ENCODE data around the gene PHC2.

DNA sequence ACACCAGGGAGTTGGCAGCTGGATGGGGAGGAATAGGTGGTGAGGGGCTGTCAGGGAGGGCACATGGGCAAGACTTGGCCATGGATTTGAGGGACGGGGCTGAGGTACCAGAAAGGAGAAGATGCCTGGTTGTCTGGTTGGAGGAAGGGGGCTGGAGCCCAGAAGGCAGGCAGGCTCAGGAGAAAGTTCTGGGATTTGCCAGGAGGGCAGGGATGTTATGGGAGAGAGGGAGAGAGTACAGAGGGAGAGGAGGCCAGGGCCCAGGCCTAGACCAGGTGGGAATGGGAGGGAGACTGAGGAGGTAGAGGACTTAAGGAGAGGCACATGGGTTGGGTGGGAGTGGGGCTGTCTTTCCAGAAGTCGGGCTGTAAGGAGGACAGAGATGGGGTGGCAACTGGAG is 114.3 kb downstream of the PHC2 start:
- TF ChIP-seq, protein P1, sequence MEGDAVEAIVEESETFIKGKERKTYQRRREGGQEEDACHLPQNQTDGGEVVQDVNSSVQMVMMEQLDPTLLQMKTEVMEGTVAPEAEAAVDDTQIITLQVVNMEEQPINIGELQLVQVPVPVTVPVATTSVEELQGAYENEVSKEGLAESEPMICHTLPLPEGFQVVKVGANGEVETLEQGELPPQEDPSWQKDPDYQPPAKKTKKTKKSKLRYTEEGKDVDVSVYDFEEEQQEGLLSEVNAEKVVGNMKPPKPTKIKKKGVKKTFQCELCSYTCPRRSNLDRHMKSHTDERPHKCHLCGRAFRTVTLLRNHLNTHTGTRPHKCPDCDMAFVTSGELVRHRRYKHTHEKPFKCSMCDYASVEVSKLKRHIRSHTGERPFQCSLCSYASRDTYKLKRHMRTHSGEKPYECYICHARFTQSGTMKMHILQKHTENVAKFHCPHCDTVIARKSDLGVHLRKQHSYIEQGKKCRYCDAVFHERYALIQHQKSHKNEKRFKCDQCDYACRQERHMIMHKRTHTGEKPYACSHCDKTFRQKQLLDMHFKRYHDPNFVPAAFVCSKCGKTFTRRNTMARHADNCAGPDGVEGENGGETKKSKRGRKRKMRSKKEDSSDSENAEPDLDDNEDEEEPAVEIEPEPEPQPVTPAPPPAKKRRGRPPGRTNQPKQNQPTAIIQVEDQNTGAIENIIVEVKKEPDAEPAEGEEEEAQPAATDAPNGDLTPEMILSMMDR (IDR thresholded peaks at IDR 0.05), result no peak
- TF ChIP-seq POLR2A (IDR thresholded peaks at IDR 0.05), result no peak

Measured in lower leg skin (tissue), 3 donors.